ENCODE measurements around the gene SDK1.

GRCh38 chr7:4136501-4137110 lies 835.6 kb downstream of the SDK1 start:
- no peak for TF ChIP-seq CTCF (IDR thresholded peaks at IDR 0.05 in 4 of 5, conservative IDR thresholded peaks at IDR 0.05 in 1 of 5)
- TF ChIP-seq POLR2A (IDR thresholded peaks at IDR 0.05), result no peak
